CD4-positive, alpha-beta T cell treated with Interferon alpha-2 for 1 hour (primary cell): Measurements from ENCODE around the gene GFRA1.

Experiments used
- DNase-seq, 2 donors: peaks; one replicate each; pipeline ENCODE4 v3.0.0-alpha.2; 2020 to 2022

GFRA1 gene

DNA sequence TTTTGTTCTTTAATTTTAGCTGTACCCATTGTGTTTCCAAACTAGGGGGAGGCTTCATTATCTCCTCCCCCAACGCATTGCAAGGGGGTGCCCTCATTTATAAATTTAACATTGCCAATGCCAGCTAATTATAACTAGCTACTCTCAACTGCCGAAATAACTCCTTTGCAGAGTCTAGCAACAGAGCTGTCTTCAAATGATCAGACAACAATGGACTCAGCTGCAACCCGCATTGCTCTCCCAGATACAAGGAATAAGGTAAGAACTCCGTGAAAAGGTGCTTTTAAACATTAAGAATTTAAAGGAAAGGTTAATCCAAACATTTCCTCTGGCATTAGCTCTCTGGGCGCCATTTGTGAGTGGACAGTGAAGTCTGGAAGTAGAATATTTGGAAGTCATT is 116.2 kb downstream of the GFRA1 start:
- DNase-seq, result no peak

DNA sequence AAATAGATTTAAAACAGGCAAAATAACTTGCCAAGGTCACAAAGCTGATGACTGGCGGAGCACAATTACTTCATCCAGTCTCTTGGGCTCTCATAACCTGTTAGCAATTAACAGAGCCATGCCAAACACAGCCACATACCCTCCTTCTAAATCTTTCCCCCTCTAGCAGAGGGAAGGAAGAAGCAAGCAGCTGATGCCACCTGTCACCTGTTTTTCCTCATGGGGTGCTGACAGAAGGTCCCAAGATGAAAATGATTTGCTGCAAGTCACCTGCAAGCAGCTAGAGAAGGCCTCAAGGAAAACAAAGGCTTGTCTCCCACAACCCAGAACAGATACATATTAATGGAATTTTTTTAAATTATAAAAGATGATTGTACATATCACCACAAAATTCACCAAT is 117.8 kb downstream of the GFRA1 start:
- no peak for DNase-seq

DNA sequence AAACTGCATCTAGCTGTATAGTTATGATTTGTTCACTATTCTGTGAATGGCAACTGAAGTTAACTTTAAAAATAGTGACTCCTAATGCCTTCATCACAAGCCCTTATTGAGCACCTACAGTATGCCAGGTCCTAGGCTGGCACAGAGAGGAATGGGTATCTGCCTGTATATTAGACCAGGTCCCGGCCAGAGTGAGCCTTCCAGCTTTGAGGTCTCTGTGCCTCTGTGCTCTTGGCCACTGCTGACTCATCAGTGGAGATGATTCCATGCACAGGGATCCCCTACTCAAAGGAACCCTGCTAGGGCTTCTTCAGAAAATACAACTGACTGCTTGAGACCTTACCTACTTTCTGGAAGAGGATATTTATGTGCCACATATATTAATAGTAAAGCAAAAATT is 118.4 kb downstream of the GFRA1 start:
- DNase-seq, result no peak

DNA sequence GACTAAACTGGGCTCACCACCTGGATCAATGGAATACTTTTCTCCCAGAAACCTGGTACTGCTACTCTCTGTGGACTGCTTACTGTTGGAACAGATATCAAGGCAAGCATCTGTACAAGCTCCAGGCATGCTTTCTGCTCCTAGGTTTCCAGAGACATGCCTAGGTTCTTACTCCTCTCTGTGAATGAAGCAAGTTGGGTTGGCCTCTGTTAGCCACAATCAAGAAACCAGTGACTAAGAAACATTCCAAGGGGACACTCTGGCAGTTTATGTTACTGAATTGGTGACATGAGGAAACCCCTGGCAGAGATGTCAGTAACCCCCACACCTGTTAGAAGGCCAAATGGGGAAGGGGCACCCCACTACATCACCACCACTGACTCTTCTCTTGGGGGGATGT is 121.9 kb downstream of the GFRA1 start:
- DNase-seq, result no peak

- DNase-seq, result no peak
These were observed 122.4 kb downstream of the GFRA1 start for GRCh38 chr10:116150606-116151005.

- no peak for DNase-seq
These were observed 125.7 kb downstream of the GFRA1 start for GRCh38 chr10:116147147-116147905.

- no peak for DNase-seq
These were observed 126.5 kb downstream of the GFRA1 start for GRCh38 chr10:116146372-116147140.

- no peak for DNase-seq
These were observed 129.3 kb downstream of the GFRA1 start for GRCh38 chr10:116143673-116144222.

GRCh38 chr10:116141855-116142254 is 131.2 kb downstream of the GFRA1 start:
- no peak for DNase-seq

GRCh38 chr10:116141246-116141645 is 131.8 kb downstream of the GFRA1 start:
- no peak for DNase-seq

GRCh38 chr10:116139886-116140285 is 133.1 kb downstream of the GFRA1 start:
- DNase-seq, result no peak

- DNase-seq, result no peak
These were observed 134.1 kb downstream of the GFRA1 start for GRCh38 chr10:116138897-116139296.

DNA sequence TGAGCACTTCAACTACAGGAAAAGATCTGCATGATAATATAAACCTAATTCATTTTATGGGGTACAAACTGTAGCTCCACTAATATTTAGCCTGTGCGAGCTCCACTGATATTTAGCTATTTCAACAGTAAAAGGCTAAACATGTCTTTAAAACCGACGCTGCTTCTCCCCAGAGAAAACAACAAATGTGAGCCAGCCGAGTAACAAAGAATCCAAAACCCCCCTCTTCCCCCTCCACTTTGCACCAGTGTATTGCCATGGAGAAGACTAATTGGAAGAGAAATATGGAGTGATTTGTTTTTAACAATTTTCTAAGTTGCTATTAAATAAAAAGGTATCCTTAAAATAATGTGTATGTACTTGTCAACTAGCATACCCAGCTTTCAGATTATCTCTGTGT is 136.7 kb downstream of the GFRA1 start:
- DNase-seq, result no peak

GRCh38 chr10:116134322-116134721 is 138.7 kb downstream of the GFRA1 start:
- no peak for DNase-seq

- no peak for DNase-seq
These were observed 139.4 kb downstream of the GFRA1 start for GRCh38 chr10:116133634-116134033.

DNA sequence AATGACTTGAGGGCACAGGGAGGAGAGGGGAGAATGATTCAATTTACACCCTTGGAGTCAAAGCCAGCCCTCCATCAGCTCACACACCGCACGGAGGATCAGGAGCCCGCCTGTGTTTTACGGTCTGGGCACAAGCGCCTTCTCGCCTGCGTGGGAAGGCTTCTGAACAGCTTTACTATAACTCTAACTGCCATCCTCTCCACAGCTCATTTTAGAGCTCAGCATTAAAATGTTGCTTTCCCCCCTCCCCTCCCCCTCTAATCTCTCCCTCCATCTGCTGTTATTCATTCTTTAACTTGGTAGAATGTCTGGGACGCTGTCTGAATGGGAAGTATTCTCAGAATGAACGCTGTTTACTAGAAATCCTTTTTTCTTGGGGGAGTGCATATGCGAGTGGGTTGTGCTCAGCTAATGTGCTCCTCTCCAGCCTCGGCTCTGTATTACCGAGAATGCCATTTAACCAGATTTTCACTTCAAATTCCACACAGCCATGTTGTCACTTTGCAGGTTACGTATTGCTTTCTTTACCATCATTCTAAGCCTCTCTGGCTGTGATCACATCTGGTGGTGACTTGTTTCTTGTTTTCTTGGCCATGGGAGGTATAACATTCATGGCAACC is 140.1 kb downstream of the GFRA1 start:
- DNase-seq, result no peak

GRCh38 chr10:116130006-116130405 is 143.0 kb downstream of the GFRA1 start:
- DNase-seq, result no peak

- DNase-seq, result no peak
These were observed 145.9 kb downstream of the GFRA1 start for GRCh38 chr10:116126954-116127695.

GRCh38 chr10:116126239-116126638 is 146.8 kb downstream of the GFRA1 start:
- no peak for DNase-seq

DNA sequence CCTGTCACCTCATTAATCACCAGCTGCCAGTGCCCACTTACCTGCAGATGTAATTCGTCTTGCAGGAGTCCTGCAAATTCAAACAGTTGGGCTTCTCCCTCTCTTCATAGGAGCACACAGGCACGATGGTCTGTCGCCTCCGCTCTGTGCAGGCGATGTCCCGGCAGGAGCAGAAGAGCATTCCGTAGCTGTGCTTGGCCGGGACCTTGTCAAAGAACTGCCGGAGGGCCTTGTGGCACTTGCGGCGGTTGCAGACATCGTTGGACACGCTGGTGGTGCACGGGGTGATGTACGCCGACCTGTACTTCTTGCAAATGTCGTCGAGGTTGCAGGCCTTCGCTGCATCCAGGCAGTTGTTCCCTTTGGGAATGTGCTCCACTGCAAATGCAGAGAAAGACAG is 147.8 kb downstream of the GFRA1 start:
- DNase-seq, result no peak

DNA sequence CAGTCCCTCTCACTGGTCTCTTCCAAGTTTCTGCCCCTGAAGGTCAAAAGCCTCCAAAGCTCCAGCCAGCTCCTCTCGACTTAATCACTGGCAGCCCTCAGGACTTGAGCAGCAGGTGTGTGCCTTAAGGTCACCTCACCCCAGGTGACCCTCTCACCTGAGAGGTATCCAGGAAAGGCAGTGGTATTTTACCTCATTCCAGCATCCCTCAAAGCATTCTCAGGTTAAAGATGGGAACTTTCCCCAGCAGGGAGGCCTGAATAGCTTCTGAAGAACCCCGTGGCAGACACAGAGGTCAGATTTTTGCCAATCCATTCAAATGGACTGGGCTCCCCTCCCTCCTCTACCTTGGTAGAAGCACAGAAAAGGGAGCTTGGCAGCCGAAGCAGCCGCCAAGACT is 148.2 kb downstream of the GFRA1 start:
- DNase-seq, result no peak

GRCh38 chr10:116122664-116123063 is 150.3 kb downstream of the GFRA1 start:
- DNase-seq, result no peak
